WI38 (cell line): Measurements from ENCODE around the gene C1QTNF6.

Source experiments
- H3K4me3 ChIP-seq: 2 replicates; pipeline ENCODE4 v1.5.1; 2011; ENCODE audit warnings: low read depth, mild to moderate bottlenecking, control low read depth, low read length
- TF ChIP-seq, protein P1 (sequence below): IDR thresholded peaks from 2 replicates; pipeline ENCODE4 v1.5.1; 2012; ENCODE audit warnings: low read depth, mild to moderate bottlenecking, control low read depth, low read length

The C1QTNF6 gene

DNA sequence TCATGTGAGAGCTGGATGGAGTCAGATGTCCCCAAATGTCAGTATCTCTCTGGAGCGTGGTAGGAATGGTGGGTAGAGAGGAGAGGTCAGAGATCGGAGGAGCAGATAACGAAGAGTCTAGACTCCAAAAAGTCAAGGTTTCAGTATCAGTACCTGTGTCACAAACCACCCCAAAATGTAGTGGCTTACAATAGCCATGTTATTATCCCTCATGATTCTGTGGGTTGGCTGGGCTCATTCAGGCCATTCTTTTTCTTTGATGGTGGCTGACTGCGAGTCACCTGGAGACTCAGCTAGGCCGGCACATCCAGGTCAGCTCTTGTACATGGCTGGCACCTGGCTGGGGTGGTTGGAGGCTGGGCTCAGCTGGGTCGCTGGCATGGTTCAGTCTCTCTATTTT is 31.5 kb upstream of the C1QTNF6 start:
- H3K4me3 ChIP-seq = no peak overlapping the region
- TF ChIP-seq, protein P1, sequence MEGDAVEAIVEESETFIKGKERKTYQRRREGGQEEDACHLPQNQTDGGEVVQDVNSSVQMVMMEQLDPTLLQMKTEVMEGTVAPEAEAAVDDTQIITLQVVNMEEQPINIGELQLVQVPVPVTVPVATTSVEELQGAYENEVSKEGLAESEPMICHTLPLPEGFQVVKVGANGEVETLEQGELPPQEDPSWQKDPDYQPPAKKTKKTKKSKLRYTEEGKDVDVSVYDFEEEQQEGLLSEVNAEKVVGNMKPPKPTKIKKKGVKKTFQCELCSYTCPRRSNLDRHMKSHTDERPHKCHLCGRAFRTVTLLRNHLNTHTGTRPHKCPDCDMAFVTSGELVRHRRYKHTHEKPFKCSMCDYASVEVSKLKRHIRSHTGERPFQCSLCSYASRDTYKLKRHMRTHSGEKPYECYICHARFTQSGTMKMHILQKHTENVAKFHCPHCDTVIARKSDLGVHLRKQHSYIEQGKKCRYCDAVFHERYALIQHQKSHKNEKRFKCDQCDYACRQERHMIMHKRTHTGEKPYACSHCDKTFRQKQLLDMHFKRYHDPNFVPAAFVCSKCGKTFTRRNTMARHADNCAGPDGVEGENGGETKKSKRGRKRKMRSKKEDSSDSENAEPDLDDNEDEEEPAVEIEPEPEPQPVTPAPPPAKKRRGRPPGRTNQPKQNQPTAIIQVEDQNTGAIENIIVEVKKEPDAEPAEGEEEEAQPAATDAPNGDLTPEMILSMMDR = no peak

- H3K4me3 ChIP-seq = no peak overlapping the region
- TF ChIP-seq, protein P1 = no peak
These were observed 30.8 kb upstream of the C1QTNF6 start for GRCh38 chr22:37218771-37219411.

DNA sequence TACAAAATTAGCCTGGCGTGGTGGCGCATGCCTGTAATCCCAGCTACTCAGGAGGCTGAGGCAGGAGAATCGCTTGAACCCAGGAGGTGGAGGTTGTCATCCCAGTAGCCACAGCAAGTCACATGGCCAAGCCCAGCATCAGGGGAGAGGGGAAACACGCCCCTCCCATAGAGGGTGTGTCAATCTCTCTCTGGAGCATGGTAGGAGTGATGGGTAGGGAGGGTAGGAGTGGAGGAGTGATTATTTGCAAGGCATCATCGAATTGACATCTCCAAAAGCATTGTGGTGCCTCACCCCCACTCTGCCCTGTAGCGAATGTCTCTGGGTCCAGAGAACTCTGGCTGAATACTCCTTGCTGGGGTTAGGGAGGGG is 30.3 kb upstream of the C1QTNF6 start:
- no peak overlapping the region for H3K4me3 ChIP-seq
- TF ChIP-seq, protein P1 = no peak

- H3K4me3 ChIP-seq = no peak overlapping the region
These were observed 27.8 kb upstream of the C1QTNF6 start for GRCh38 chr22:37215890-37216289.

GRCh38 chr22:37214731-37215030 is 26.6 kb upstream of the C1QTNF6 start:
- TF ChIP-seq, protein P1 = no peak
- no peak overlapping the region for H3K4me3 ChIP-seq

More at GRCh38 chr22:37215890-37216289, 27.8 kb upstream of the C1QTNF6 start:
- TF ChIP-seq, protein P1 = no peak

- TF ChIP-seq, protein P1 = no peak
- H3K4me3 ChIP-seq = no peak overlapping the region
These were observed 26.1 kb upstream of the C1QTNF6 start for GRCh38 chr22:37213941-37214730.

GRCh38 chr22:37213218-37213855 is 25.3 kb upstream of the C1QTNF6 start:
- no peak overlapping the region for H3K4me3 ChIP-seq
- TF ChIP-seq, protein P1 = no peak
